ENCODE results near the gene PPCDC.

Gene PPCDC

DNA sequence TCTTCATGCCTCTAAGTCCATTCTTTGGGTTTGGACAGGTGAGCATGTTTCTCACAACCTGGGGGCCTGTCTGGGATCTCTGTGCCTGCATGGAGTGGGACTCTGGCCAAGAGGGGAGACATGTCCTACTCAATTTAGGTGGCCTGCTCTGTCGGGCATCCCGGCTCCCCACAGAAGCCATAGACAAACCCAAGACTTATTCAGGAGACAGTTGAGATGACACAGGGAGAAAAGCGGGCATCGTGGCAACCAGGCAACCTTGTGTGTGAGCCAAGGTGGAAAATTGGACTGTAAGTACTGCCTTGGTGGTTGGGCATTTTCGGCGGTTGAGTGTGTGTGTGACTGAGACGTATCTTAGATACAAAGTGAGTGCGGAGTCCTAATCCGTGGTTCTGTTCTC, 40.5 kb downstream of the PPCDC start:
- no peak overlapping the region for H3K4me3 ChIP-seq (ENCODE audit: low read depth, low read length)
- no peaks in the 10 kb centered on the region for H3K9me3 ChIP-seq
- H3K36me3 ChIP-seq, result no peaks in the 10 kb centered on the region
- no peak for DNase-seq
- no peaks in the 10 kb centered on the region for H3K27me3 ChIP-seq
- no peaks in the 10 kb centered on the region; the same call in 1 of the 2 replicates for H3K4me1 ChIP-seq
- TF ChIP-seq, protein P1, sequence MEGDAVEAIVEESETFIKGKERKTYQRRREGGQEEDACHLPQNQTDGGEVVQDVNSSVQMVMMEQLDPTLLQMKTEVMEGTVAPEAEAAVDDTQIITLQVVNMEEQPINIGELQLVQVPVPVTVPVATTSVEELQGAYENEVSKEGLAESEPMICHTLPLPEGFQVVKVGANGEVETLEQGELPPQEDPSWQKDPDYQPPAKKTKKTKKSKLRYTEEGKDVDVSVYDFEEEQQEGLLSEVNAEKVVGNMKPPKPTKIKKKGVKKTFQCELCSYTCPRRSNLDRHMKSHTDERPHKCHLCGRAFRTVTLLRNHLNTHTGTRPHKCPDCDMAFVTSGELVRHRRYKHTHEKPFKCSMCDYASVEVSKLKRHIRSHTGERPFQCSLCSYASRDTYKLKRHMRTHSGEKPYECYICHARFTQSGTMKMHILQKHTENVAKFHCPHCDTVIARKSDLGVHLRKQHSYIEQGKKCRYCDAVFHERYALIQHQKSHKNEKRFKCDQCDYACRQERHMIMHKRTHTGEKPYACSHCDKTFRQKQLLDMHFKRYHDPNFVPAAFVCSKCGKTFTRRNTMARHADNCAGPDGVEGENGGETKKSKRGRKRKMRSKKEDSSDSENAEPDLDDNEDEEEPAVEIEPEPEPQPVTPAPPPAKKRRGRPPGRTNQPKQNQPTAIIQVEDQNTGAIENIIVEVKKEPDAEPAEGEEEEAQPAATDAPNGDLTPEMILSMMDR (IDR thresholded peaks at IDR 0.05; ENCODE audit: low read depth, low read length), result no peak

DNA sequence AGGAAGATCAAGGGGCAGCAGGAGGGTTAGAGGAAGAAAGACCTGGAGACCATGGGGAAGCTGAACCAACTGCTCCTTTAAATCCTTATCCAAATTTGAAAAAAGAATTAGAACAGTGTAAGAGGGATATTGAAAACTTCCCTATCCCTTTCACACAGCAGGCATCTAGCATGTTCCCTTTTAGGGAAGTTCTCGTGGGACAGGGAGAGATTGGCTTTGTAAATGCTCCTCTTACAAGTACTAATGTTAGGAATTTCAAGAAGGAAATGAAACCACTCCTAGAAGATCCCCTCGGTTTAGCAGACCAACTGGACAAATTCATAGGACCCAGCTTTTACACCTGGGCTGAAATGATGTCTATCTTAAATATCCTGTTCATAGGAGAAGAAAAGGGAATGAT, 41.5 kb downstream of the PPCDC start:
- Histone ChIP-seq H3K4me3 (ENCODE audit: low read depth, low read length) (no peak overlapping the region), H3K27me3 (no peaks in the 10 kb centered on the region), H3K9me3 (no peaks in the 10 kb centered on the region), H3K36me3 (no peaks in the 10 kb centered on the region), H3K4me1 (no peaks in the 10 kb centered on the region; the same call in 1 of the 2 replicates)
- TF ChIP-seq, protein P1 (IDR thresholded peaks at IDR 0.05; ENCODE audit: low read depth, low read length), result no peak
- DNase-seq, result no peak

DNA sequence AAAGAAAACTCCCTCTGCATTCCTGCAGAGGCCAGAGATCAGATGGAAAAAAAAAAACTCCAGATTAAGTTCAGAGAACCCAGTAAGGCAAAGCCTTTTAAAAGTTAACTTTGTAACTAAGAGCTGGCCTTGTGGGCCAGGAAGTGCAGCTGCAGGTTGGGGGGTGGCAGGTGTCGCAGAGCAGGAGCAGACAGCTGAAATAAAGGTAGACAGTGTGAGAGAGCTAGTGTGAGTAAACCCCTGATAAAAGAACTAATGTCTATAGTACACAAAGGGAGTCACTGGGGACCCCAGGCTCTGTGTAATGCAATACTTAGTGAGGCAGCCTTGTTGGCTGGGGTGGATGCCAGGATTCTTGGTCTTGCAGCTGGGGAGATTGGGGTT, 42.1 kb downstream of the PPCDC start:
- TF ChIP-seq, protein P1 (IDR thresholded peaks at IDR 0.05; ENCODE audit: low read depth, low read length), result no peak
- Histone ChIP-seq H3K4me3 (ENCODE audit: low read depth, low read length) (no peak overlapping the region), H3K4me1 (no peaks in the 10 kb centered on the region; the same call in 1 of the 2 replicates), H3K9me3 (no peaks in the 10 kb centered on the region), H3K27me3 (no peaks in the 10 kb centered on the region), H3K36me3 (no peaks in the 10 kb centered on the region)
- DNase-seq, result no peak

DNA sequence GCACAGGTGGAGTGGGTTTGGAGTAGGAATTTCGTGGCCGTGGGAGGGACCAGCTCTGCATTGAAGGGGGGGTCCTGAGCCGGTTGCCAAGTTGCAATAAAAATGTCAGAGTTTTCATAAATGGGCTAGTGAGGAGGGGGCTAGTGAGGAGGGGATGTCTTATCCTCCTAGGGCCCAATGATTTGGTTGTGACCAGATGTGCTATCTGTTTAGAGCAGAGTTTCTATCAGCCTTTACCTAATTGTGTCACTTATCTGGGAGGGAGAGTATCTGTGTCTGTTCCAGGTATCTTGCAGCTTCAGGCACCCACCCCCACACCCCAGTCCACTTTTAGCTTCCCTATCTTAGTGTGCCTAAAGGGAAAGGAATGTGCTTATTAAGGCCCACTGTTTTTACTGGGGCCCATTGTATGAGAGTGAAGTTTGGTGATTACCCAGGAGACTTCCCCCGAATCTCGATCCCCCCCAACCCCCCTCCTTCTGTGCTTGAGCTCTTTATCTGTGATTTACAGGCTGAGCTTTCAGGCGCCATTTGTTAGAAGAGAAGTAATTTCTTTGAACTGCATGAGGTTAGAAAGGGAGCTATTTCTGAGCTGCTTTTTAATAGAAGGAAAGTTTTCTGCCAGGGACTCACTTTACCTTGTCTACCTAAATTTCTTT, 42.6 kb downstream of the PPCDC start:
- no peak for DNase-seq
- TF ChIP-seq, protein P1 (IDR thresholded peaks at IDR 0.05; ENCODE audit: low read depth, low read length), result no peak
- Histone ChIP-seq H3K4me1 (no peaks in the 10 kb centered on the region; the same call in 1 of the 2 replicates), H3K36me3 (no peaks in the 10 kb centered on the region), H3K9me3 (no peaks in the 10 kb centered on the region), H3K27me3 (no peaks in the 10 kb centered on the region), H3K4me3 (ENCODE audit: low read depth, low read length) (no peak overlapping the region)

DNA sequence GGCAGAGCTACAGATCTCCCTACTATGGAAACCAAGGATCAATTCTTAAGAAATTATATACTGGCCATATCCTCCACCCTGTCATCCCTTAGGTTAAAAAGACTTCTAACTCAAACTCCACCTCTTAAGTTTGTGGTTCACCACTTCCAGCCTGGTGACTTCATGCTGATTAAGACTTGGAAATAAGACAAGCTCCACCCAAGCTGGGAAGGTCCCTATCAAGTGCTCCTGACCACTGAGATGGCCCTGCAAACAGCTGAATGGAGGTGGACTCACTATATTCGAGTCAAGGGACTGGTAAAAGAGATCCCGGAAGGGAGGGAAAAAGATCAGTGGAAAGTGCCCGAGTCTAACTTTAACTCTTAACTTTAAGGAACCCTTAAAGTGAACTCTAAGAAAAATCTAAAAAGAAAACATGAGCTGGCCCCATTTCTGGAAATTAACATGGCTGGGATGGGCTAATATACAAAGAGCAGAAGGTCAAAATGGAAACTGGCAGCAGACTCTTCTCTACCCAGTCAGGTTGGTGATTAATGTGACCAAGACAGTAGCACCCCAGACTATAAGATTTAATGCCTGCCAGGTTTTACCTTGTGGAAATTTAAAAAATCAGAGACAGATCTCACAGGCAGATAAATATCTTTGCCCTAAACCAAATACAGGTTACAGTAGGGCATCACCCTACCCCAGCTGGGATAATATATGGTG, 43.9 kb downstream of the PPCDC start:
- DNase-seq, result no peak
- Histone ChIP-seq H3K27me3 (no peaks in the 10 kb centered on the region), H3K4me3 (ENCODE audit: low read depth, low read length) (no peak overlapping the region), H3K4me1 (no peaks in the 10 kb centered on the region; the same call in 1 of the 2 replicates), H3K9me3 (no peaks in the 10 kb centered on the region), H3K36me3 (no peaks in the 10 kb centered on the region)
- TF ChIP-seq, protein P1 (IDR thresholded peaks at IDR 0.05; ENCODE audit: low read depth, low read length), result no peak

DNA sequence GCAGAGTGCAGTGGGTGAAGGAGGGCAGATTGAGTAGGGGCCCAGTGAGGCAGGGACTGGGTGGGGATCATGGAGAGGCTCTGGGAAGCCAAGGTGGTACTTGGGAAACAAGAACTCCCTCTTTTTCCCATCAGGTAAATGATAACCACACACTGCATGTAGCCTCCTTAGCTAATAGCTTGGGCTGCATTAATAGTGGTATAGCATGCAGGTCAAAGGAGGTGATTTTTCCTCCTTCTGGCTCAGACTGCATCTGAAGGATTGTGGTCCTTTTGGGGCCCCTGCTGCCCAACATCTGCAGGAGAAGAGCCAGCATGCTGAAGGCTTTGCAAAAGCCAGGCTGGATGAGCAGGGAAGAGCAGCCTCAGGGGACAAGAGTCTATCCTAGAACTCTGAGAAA, 45.4 kb downstream of the PPCDC start:
- DNase-seq, result no peak
- no peaks in the 10 kb centered on the region for H3K36me3 ChIP-seq

More for the DNA sequence above, 45.4 kb downstream of the PPCDC start:
- Histone ChIP-seq H3K4me3 (ENCODE audit: low read depth, low read length) (no peak overlapping the region), H3K27me3 (no peaks in the 10 kb centered on the region), H3K9me3 (no peaks in the 10 kb centered on the region), H3K4me1 (no peaks in the 10 kb centered on the region; the same call in 1 of the 2 replicates)
- TF ChIP-seq, protein P1 (IDR thresholded peaks at IDR 0.05; ENCODE audit: low read depth, low read length), result no peak
